Measurements from ENCODE around the gene FUT1. TPM values are rescaled to one million over a fixed set of nuclear protein-coding genes. Genes with fewer than 3 reads are reported as not detected.

Gene FUT1
- total and polyA plus RNA-seq, 2 donors (not counting 3 experiments of a cell fraction or from before 2014, with no cell fraction given) = 1.9 to 4.8 TPM

GRCh38 chr19:48716562-48717291 is 35.7 kb downstream of the FUT1 start:
- FAIRE-seq = no peak
- ChIA-PET POLR2A (interaction anchor here (0.9 kb wide), 1 partner anchor 8 kb away, joined by 8 read pairs; no protein-coding TSS in a partner anchor), CTCF (interaction anchor here (0.5 to 3.9 kb wide), 5 partner anchors 10 to 861 kb away, joined by 3 to 29 read pairs (median 3); partner anchors contain the start of gene CA11)
- H3K9me3 ChIP-seq (replicated peaks; ENCODE audit: control insufficient read depth, insufficient read depth, low read length) = no peaks in the 10 kb centered on the region
- DNase-seq (ENCODE audit: low read depth, low spot score) = peak; percentile 35
- no peaks in the 10 kb centered on the region for H3K27me3 ChIP-seq (ENCODE audit: control insufficient read depth in 2 of 2, insufficient read depth in 2 of 2, low read length in 2 of 2)
- H3K4me1 ChIP-seq (ENCODE audit: control insufficient read depth, extremely low read depth, insufficient read depth, low read length) = peaks cover 15% of the 10 kb centered on the region
- no peak for TF ChIP-seq MYC (IDR thresholded peaks at IDR 0.05; ENCODE audit: low read depth, low read length)
- no peak for TF ChIP-seq GATA2 (IDR thresholded peaks at IDR 0.05; ENCODE audit: insufficient read depth, insufficient read length, low read depth, low read length)
- no peak for TF ChIP-seq FOS (IDR thresholded peaks at IDR 0.05; ENCODE audit: borderline replicate concordance, insufficient read depth, low read length)
- TF ChIP-seq CTCF (IDR thresholded peaks at IDR 0.05; ENCODE audit: extremely low read depth in 1 of 2, insufficient read depth in 1 of 2, low read depth in 1 of 2, low read length in 2 of 2) = no peak
- TF ChIP-seq EZH2 (IDR thresholded peaks at IDR 0.05; ENCODE audit: borderline replicate concordance, low read depth, low read length, severe bottlenecking) = no peak
- no peak for TF ChIP-seq POLR2A (IDR thresholded peaks at IDR 0.05; ENCODE audit: low read depth, low read length)
- TF ChIP-seq POLR2AphosphoS5 (IDR thresholded peaks at IDR 0.05; ENCODE audit: insufficient read depth, low read depth, low read length) = no peak
- TF ChIP-seq MAX (IDR thresholded peaks at IDR 0.05; ENCODE audit: insufficient read depth, insufficient read length) = no peak
- no peak for TF ChIP-seq JUN (IDR thresholded peaks at IDR 0.05; ENCODE audit: borderline replicate concordance, insufficient read depth, insufficient read length, low read depth)
- no peak overlapping the region for H3K27ac ChIP-seq (ENCODE audit: insufficient read depth, low read depth, low read length)
- dilution Hi-C loops (cut with MboI; ENCODE audit: extremely low pct_ligation_motif_present, low sequenced_read_pairs) (no loop called here), intact Hi-C loops (cut with micrococcal nuclease) (no loop called here)
- no peaks in the 10 kb centered on the region for H3K79me2 ChIP-seq (ENCODE audit: control insufficient read depth, insufficient read depth, low read length)
- H2AFZ ChIP-seq (ENCODE audit: low read depth, low read length) = peak overlapping the region; percentile 56
- H3K9me1 ChIP-seq (replicated peaks; ENCODE audit: control insufficient read depth, extremely low read depth, insufficient read depth, low read length) = no peaks in the 10 kb centered on the region
- peaks cover 0 to 6% of the 10 kb centered on the region in 2 experiments for H3K36me3 ChIP-seq (ENCODE audit: control insufficient read depth in 2 of 2, extremely low read depth in 1 of 2, insufficient read depth in 2 of 2, low read length in 2 of 2)
- no peak overlapping the region for H3K9ac ChIP-seq (replicated peaks; ENCODE audit: extremely low read depth, insufficient read depth, low read length)
- BruUV-seq (replicated peaks) = no TSS peak
- no peak overlapping the region for H3K4me3 ChIP-seq (replicated peaks in 1 of 3; ENCODE audit: insufficient read depth in 1 of 3, low read depth in 1 of 3, low read length in 3 of 3)
- no peak overlapping the region for H3K4me2 ChIP-seq (ENCODE audit: insufficient read depth, low read length)
- no peaks in the 10 kb centered on the region for H4K20me1 ChIP-seq (replicated peaks; ENCODE audit: control insufficient read depth, extremely low read depth, insufficient read depth, low read length)
